ENCODE data around the gene MCM9. TPM values are rescaled to one million over a fixed set of nuclear protein-coding genes. Genes with fewer than 3 reads are reported as not detected.

Gene MCM9
- total RNA-seq, 1 donor from 2014 or later = 29.0 TPM

GRCh38 chr6:118789419-118789818 lies 145.5 kb downstream of the MCM9 start:
- Histone ChIP-seq H3K4me2 (no peak overlapping the region), H3F3A (ENCODE audit: low read depth) (no peaks in the 10 kb centered on the region), H3K79me2 (ENCODE audit: low read depth) (no peaks in the 10 kb centered on the region), H3K27ac (no peak overlapping the region), H3K4me3 (no peak overlapping the region), H4K20me1 (ENCODE audit: low read depth) (no peaks in the 10 kb centered on the region), H3K9me3 (ENCODE audit: low read depth) (no peaks in the 10 kb centered on the region), H2AFZ (replicated peaks) (no peak overlapping the region), H3K36me3 (no peaks in the 10 kb centered on the region), H3K4me1 (peaks cover 4% of the 10 kb centered on the region), H3K27me3 (no peaks in the 10 kb centered on the region), H3K9ac (no peak overlapping the region)
- Mint-ChIP-seq H3K36me3 (peaks cover 2% of the 10 kb centered on the region), H3K4me1 (peaks cover 7% of the 10 kb centered on the region), H3K9me3 (peaks cover 8% of the 10 kb centered on the region), H3K27ac (no peak overlapping the region), H3K4me3 (no peak overlapping the region), H3K27me3 (ENCODE audit: insufficient read depth, low read depth) (peaks cover 6% of the 10 kb centered on the region)
- TF ChIP-seq EZH2phosphoT487 (IDR thresholded peaks at IDR 0.05) (no peak), CTCF (IDR thresholded peaks at IDR 0.05) (no peak), EZH2 (IDR thresholded peaks at IDR 0.05) (no peak)
- DNase-seq (ENCODE audit: low spot score) = no peak

- H3K36me3 ChIP-seq = no peaks in the 10 kb centered on the region
- no peaks in the 10 kb centered on the region for H3K79me2 ChIP-seq (ENCODE audit: low read depth)
- Mint-ChIP-seq H3K4me3 (no peak overlapping the region), H3K9me3 (peaks cover 8% of the 10 kb centered on the region), H3K4me1 (peaks cover 12% of the 10 kb centered on the region), H3K27me3 (ENCODE audit: insufficient read depth, low read depth) (peaks cover 6% of the 10 kb centered on the region), H3K27ac (no peak overlapping the region), H3K36me3 (peaks cover 2% of the 10 kb centered on the region)
- H3K9me3 ChIP-seq (ENCODE audit: low read depth) = no peaks in the 10 kb centered on the region
- TF ChIP-seq EZH2 (IDR thresholded peaks at IDR 0.05) (no peak), EZH2phosphoT487 (IDR thresholded peaks at IDR 0.05) (no peak), CTCF (IDR thresholded peaks at IDR 0.05) (no peak)
- H3K27me3 ChIP-seq = no peaks in the 10 kb centered on the region
- H3K27ac ChIP-seq = no peak overlapping the region
- no peaks in the 10 kb centered on the region for H4K20me1 ChIP-seq (ENCODE audit: low read depth)
- no peak overlapping the region for H3K4me3 ChIP-seq
- H3F3A ChIP-seq (ENCODE audit: low read depth) = no peaks in the 10 kb centered on the region
- peaks cover 4% of the 10 kb centered on the region for H3K4me1 ChIP-seq
- H3K4me2 ChIP-seq = no peak overlapping the region
- no peak for DNase-seq (ENCODE audit: low spot score)
- H3K9ac ChIP-seq = no peak overlapping the region
- no peak overlapping the region for H2AFZ ChIP-seq (replicated peaks)
Observed at GRCh38 chr6:118788702-118789101, 146.3 kb downstream of the MCM9 start.

- H3K79me2 ChIP-seq (ENCODE audit: low read depth) = no peaks in the 10 kb centered on the region
- no peak overlapping the region for H2AFZ ChIP-seq (replicated peaks)
- H3K4me1 Mint-ChIP-seq = peaks cover 14% of the 10 kb centered on the region
- H3K9ac ChIP-seq = no peak overlapping the region
- peaks cover 4% of the 10 kb centered on the region for H3K4me1 ChIP-seq
- peaks cover 2% of the 10 kb centered on the region for H3K36me3 Mint-ChIP-seq
- no peak overlapping the region for H3K27ac ChIP-seq
- TF ChIP-seq CTCF (IDR thresholded peaks at IDR 0.05) (no peak), EZH2 (IDR thresholded peaks at IDR 0.05) (no peak), EZH2phosphoT487 (IDR thresholded peaks at IDR 0.05) (no peak)
- H3K9me3 Mint-ChIP-seq = peaks cover 8% of the 10 kb centered on the region
- no peaks in the 10 kb centered on the region for H3K36me3 ChIP-seq
- no peak overlapping the region for H3K27ac Mint-ChIP-seq
- DNase-seq (ENCODE audit: low spot score) = no peak
- no peaks in the 10 kb centered on the region for H3F3A ChIP-seq (ENCODE audit: low read depth)
- H4K20me1 ChIP-seq (ENCODE audit: low read depth) = no peaks in the 10 kb centered on the region
- no peak overlapping the region for H3K4me3 ChIP-seq
- no peak overlapping the region for H3K4me3 Mint-ChIP-seq
- no peak overlapping the region for H3K4me2 ChIP-seq
- H3K27me3 Mint-ChIP-seq (ENCODE audit: insufficient read depth, low read depth) = peaks cover 5% of the 10 kb centered on the region
- no peaks in the 10 kb centered on the region for H3K27me3 ChIP-seq
- no peaks in the 10 kb centered on the region for H3K9me3 ChIP-seq (ENCODE audit: low read depth)
Observed at GRCh38 chr6:118787724-118788423, 147.1 kb downstream of the MCM9 start.
